ENCODE data around the gene MAN2C1. TPM values are rescaled to one million over a fixed set of nuclear protein-coding genes. Genes with fewer than 3 reads are reported as not detected.
"Not testable (repeated sequence)": the region's sequence is repeated elsewhere in the genome, so short reads cannot be mapped to it uniquely, and the experiment has no call there.

MAN2C1 gene
- total RNA-seq, 1 donor from 2014 or later: 80.8 TPM

GRCh38 chr15:75389791-75390382, 21.5 kb upstream of the MAN2C1 start:
- no peaks in the 10 kb centered on the region for H3K79me2 ChIP-seq (ENCODE audit: insufficient read depth, low read length)
- no peak overlapping the region for H3K4me2 ChIP-seq (ENCODE audit: low read length)
- DNase-seq (ENCODE audit: low read depth): no peak
- no peak overlapping the region for H2AFZ ChIP-seq (ENCODE audit: low read depth, low read length)
- Mint-ChIP-seq H3K36me3 (ENCODE audit: low read depth, unreplicated experiment) (peaks cover 18% of the 10 kb centered on the region), H3K4me1 (ENCODE audit: low read depth, unreplicated experiment) (no peaks in the 10 kb centered on the region), H3K9me3 (ENCODE audit: unreplicated experiment) (no peaks in the 10 kb centered on the region), H3K4me3 (ENCODE audit: unreplicated experiment) (no peak overlapping the region), H3K27me3 (ENCODE audit: low read depth, unreplicated experiment) (no peaks in the 10 kb centered on the region), H3K27ac (ENCODE audit: unreplicated experiment) (no peak overlapping the region)
- peaks cover 68% of the 10 kb centered on the region for H3K36me3 ChIP-seq (ENCODE audit: insufficient read depth, low read length)
- H3K27ac ChIP-seq (ENCODE audit: low read depth, low read length): no peak overlapping the region
- H3K9ac ChIP-seq (ENCODE audit: low read length): no peak overlapping the region
- no peak overlapping the region for H3K4me3 ChIP-seq (ENCODE audit: insufficient read depth, low read depth, low read length)
- H3K4me1 ChIP-seq (ENCODE audit: insufficient read depth, low read length): no peaks in the 10 kb centered on the region
- TF ChIP-seq EZH2 (IDR thresholded peaks at IDR 0.05; ENCODE audit: insufficient read depth, low read length): no peak
- no peak for TF ChIP-seq CTCF (IDR thresholded peaks at IDR 0.05; ENCODE audit: insufficient read depth, low read depth, low read length)
- H3K27me3 ChIP-seq (ENCODE audit: insufficient read depth, low read length): no peaks in the 10 kb centered on the region
- peaks cover 28% of the 10 kb centered on the region for H4K20me1 ChIP-seq (ENCODE audit: insufficient read depth, low read length)
- FAIRE-seq: no peak
- H3K9me3 ChIP-seq (ENCODE audit: insufficient read depth, low read depth, low read length): no peaks in the 10 kb centered on the region

- FAIRE-seq; H3K9me3 Mint-ChIP-seq (ENCODE audit: unreplicated experiment); H3K4me1 ChIP-seq (ENCODE audit: insufficient read depth, low read length); H3K9me3 ChIP-seq (ENCODE audit: insufficient read depth, low read depth, low read length); H3K4me3 ChIP-seq (ENCODE audit: insufficient read depth, low read depth, low read length); H3K27me3 Mint-ChIP-seq (ENCODE audit: low read depth, unreplicated experiment); DNase-seq (ENCODE audit: low read depth); H3K36me3 Mint-ChIP-seq (ENCODE audit: low read depth, unreplicated experiment); H3K79me2 ChIP-seq (ENCODE audit: insufficient read depth, low read length); H2AFZ ChIP-seq (ENCODE audit: low read depth, low read length); H3K27ac ChIP-seq (ENCODE audit: low read depth, low read length); H4K20me1 ChIP-seq (ENCODE audit: insufficient read depth, low read length); H3K27ac Mint-ChIP-seq (ENCODE audit: unreplicated experiment); H3K4me3 Mint-ChIP-seq (ENCODE audit: unreplicated experiment); H3K4me2 ChIP-seq (ENCODE audit: low read length); H3K27me3 ChIP-seq (ENCODE audit: insufficient read depth, low read length); H3K9ac ChIP-seq (ENCODE audit: low read length); H3K4me1 Mint-ChIP-seq (ENCODE audit: low read depth, unreplicated experiment): not testable (repeated sequence)
- peaks cover 52% of the 10 kb centered on the region for H3K36me3 ChIP-seq (ENCODE audit: insufficient read depth, low read length)
Observed at GRCh38 chr15:75383986-75384385, 15.6 kb upstream of the MAN2C1 start.

- H2AFZ ChIP-seq (ENCODE audit: low read depth, low read length): no peak overlapping the region
- Mint-ChIP-seq H3K4me3 (ENCODE audit: unreplicated experiment) (no peak overlapping the region), H3K4me1 (ENCODE audit: low read depth, unreplicated experiment) (no peaks in the 10 kb centered on the region), H3K36me3 (ENCODE audit: low read depth, unreplicated experiment) (peaks cover 9% of the 10 kb centered on the region), H3K27ac (ENCODE audit: unreplicated experiment) (no peak overlapping the region), H3K27me3 (ENCODE audit: low read depth, unreplicated experiment) (no peaks in the 10 kb centered on the region), H3K9me3 (ENCODE audit: unreplicated experiment) (no peaks in the 10 kb centered on the region)
- H3K9ac ChIP-seq (ENCODE audit: low read length): no peak overlapping the region
- no peaks in the 10 kb centered on the region for H3K79me2 ChIP-seq (ENCODE audit: insufficient read depth, low read length)
- FAIRE-seq: no peak
- H3K27ac ChIP-seq (ENCODE audit: low read depth, low read length): no peak overlapping the region
- peaks cover 40% of the 10 kb centered on the region for H3K36me3 ChIP-seq (ENCODE audit: insufficient read depth, low read length)
- H3K9me3 ChIP-seq (ENCODE audit: insufficient read depth, low read depth, low read length): no peaks in the 10 kb centered on the region
- TF ChIP-seq EZH2 (IDR thresholded peaks at IDR 0.05; ENCODE audit: insufficient read depth, low read length) (no peak), CTCF (IDR thresholded peaks at IDR 0.05; ENCODE audit: insufficient read depth, low read depth, low read length) (no peak)
- no peaks in the 10 kb centered on the region for H3K27me3 ChIP-seq (ENCODE audit: insufficient read depth, low read length)
- no peak overlapping the region for H3K4me2 ChIP-seq (ENCODE audit: low read length)
- H3K4me1 ChIP-seq (ENCODE audit: insufficient read depth, low read length): no peaks in the 10 kb centered on the region
- no peak for DNase-seq (ENCODE audit: low read depth)
- H4K20me1 ChIP-seq (ENCODE audit: insufficient read depth, low read length): peaks cover 5% of the 10 kb centered on the region
- no peak overlapping the region for H3K4me3 ChIP-seq (ENCODE audit: insufficient read depth, low read depth, low read length)
Observed at GRCh38 chr15:75380773-75381172, 12.4 kb upstream of the MAN2C1 start.
